ENCODE results near the gene ASB11.

The ASB11 gene

DNA sequence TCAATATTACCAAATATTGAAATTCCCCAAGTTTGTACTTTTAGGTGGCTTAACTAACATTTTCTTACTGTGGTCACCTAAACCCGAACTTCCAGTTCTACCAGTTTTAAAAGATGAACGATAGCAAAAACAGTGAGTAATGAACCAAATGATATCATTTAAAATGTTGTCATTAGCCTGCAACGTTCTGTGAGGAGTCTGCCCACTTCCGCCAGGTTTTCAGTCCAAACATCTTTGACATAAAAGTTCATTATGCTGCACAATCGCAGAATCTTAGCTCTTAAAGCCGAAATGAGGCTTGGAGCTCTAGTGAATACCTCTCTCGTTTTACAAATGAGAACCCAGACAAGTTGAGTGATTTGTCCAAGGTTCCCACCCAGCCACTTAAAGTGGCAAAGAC, 19.1 kb upstream of the ASB11 start:
- peak; percentile 34 for DNase-seq (ENCODE audit: low spot score)
- H3K27ac ChIP-seq, result peak overlapping the region; percentile 67
- no peak for TF ChIP-seq CTCF (conservative IDR thresholded peaks at IDR 0.05; ENCODE audit: low read depth)
- POLR2A ChIA-PET (ENCODE audit: low non-redundant PET), result no interaction called here
- CTCF ChIA-PET, result no interaction called here

DNA sequence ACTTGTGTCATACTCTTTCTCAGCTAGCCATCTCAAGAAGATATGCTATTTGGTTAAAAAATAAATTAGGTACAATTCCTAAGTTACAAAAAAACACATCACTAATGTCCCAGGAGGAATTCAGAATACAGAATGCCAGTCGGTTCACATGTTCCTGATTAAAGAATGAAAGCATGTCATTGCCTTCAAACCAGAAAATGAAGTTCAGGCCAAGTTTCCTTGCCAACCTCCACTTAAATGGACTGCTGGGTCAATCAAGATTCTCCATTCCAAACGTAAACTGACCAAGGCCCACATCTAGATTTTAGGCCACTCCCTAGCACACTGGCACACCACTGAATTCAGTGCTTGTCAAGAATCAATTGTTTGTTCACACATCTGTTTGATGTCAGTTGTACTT, 13.4 kb upstream of the ASB11 start:
- TF ChIP-seq CTCF (conservative IDR thresholded peaks at IDR 0.05; ENCODE audit: low read depth), result no peak
- POLR2A ChIA-PET (ENCODE audit: low non-redundant PET), result no interaction called here
- no peak overlapping the region for H3K27ac ChIP-seq
- no peak for DNase-seq (ENCODE audit: low spot score)
- CTCF ChIA-PET, result no interaction called here

- no peak overlapping the region for H3K27ac ChIP-seq
- ChIA-PET POLR2A (ENCODE audit: low non-redundant PET) (no interaction called here), CTCF (no interaction called here)
- TF ChIP-seq CTCF (conservative IDR thresholded peaks at IDR 0.05; ENCODE audit: low read depth), result no peak
- DNase-seq (ENCODE audit: low spot score), result no peak
These were observed 12.7 kb upstream of the ASB11 start for GRCh38 chrX:15328131-15328530.

DNA sequence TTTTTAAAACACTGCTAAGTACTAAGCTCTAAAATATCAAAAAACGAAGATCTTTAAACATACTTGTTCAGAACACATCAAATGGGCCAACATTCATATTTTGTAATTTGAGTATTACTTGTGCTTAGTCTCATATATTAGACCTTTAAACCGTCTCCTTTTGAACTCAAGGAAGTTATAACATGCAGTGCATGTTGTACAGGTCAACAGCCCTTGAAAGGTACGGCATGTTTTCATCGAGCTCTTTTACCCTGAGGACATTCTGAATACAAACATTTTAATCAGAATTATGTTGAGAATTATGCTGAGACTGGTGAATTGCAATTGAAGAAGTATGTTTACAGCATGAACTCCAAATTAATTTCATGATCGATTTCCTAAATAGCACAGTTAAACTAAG, 7.0 kb upstream of the ASB11 start:
- POLR2A ChIA-PET (ENCODE audit: low non-redundant PET), result no interaction called here
- no peak overlapping the region for H3K27ac ChIP-seq
- no peak for TF ChIP-seq CTCF (conservative IDR thresholded peaks at IDR 0.05; ENCODE audit: low read depth)
- no peak for DNase-seq (ENCODE audit: low spot score)
- CTCF ChIA-PET, result no interaction called here

DNA sequence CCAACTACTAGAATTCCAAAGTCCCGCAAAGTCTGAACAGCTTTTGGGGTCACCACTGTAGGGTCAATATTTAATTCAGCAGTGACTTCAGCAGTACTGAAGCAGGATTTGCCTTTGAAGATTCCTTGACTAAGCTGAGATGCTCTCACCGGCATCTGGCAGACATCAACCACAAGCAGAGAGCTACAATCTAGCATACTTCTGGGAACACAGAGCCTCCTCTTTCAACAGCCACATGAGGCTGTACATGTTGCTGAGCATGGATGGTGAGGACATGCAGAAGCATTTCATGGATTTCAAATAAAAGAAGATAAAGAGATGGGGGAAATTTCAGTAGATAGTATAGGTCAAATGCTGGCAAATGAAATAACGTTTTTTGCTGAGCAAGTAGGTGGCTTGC, 6.6 kb upstream of the ASB11 start:
- no peak for DNase-seq (ENCODE audit: low spot score)
- CTCF ChIA-PET, result no interaction called here
- POLR2A ChIA-PET (ENCODE audit: low non-redundant PET), result no interaction called here
- no peak overlapping the region for H3K27ac ChIP-seq
- no peak for TF ChIP-seq CTCF (conservative IDR thresholded peaks at IDR 0.05; ENCODE audit: low read depth)

- TF ChIP-seq CTCF (conservative IDR thresholded peaks at IDR 0.05; ENCODE audit: low read depth), result no peak
- DNase-seq (ENCODE audit: low spot score), result no peak
- ChIA-PET POLR2A (ENCODE audit: low non-redundant PET) (no interaction called here), CTCF (no interaction called here)
- H3K27ac ChIP-seq, result no peak overlapping the region
These were observed 6.0 kb upstream of the ASB11 start for GRCh38 chrX:15321447-15321846.

DNA sequence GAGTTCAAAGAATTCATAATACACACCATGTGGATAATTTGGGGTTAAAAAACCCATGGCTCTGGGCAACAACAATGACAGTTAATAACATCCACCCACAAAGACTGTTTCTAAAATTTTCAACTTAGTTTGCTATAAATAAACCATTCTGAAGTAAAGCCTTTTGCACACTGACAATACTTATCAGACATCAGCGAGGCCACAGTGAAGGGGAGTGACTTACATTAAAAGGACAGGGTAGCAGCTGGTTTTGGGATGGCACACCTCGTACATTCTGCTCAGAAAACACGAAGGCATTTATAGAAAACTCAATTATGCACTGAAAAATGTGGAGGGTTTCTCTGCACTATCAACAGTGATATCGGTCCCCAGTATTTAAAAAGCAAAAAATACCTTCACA, 4.9 kb upstream of the ASB11 start:
- no peak for DNase-seq (ENCODE audit: low spot score)
- POLR2A ChIA-PET (ENCODE audit: low non-redundant PET), result no interaction called here
- no peak for TF ChIP-seq CTCF (conservative IDR thresholded peaks at IDR 0.05; ENCODE audit: low read depth)
- no peak overlapping the region for H3K27ac ChIP-seq
- CTCF ChIA-PET, result no interaction called here

Data from RWPE1 (cell line).